Measurements from ENCODE around the gene PTAFR.
A peak's percentile ranks its signal among the peaks of the same experiment; 100 is the strongest.

Gene PTAFR

GRCh38 chr1:28114844-28115243, 61.6 kb downstream of the PTAFR start:
- no peak for DNase-seq

GRCh38 chr1:28113242-28113572, 63.3 kb downstream of the PTAFR start:
- no peak for DNase-seq

GRCh38 chr1:28112388-28113241, 63.9 kb downstream of the PTAFR start:
- no peak for DNase-seq

- no peak for DNase-seq
Observed at GRCh38 chr1:28111157-28111556, 65.3 kb downstream of the PTAFR start.

GRCh38 chr1:28110555-28110954, 65.9 kb downstream of the PTAFR start:
- DNase-seq: no peak

GRCh38 chr1:28109639-28110038, 66.9 kb downstream of the PTAFR start:
- no peak for DNase-seq

GRCh38 chr1:28108001-28108400, 68.5 kb downstream of the PTAFR start:
- DNase-seq: no peak

GRCh38 chr1:28104866-28105467, 71.5 kb downstream of the PTAFR start:
- DNase-seq: peak; percentile 96

- DNase-seq: no peak
Observed at GRCh38 chr1:28102189-28102588, 74.3 kb downstream of the PTAFR start.

- no peak for DNase-seq
Observed at GRCh38 chr1:28099050-28099769, 77.3 kb downstream of the PTAFR start.

Data from DMS153 (cell line).